A673 (cell line): ENCODE results near the gene HMOX1.

Experiments used
- CTCF ChIP-seq: fragments of 300-800, 200-600 bp; sonication (generic); conservative IDR thresholded peaks from 2 replicates; pipeline ENCODE4 v1.5.1; 2017; ENCODE audit warnings: low read depth, mild to moderate bottlenecking, antibody characterized with exemption, low read length, moderate library complexity, mixed read lengths
- EZH2 ChIP-seq: fragments of 200-600 bp; sonication (generic); IDR thresholded peaks from 2 replicates; pipeline ENCODE4 v1.6.1; 2017; ENCODE audit warnings: borderline replicate concordance, low read depth, mild to moderate bottlenecking, mixed read lengths, antibody characterized with exemption, low read length; ENCODE audit not compliant: poor library complexity, severe bottlenecking

GRCh38 chr22:35425546-35425945, 44.6 kb downstream of the HMOX1 start:
- TF ChIP-seq CTCF (no peak), EZH2 (no peak)
